HG03175 (cell line): ENCODE measurements around the gene UBAC2.
A peak's percentile ranks its signal among the peaks of the same experiment; 100 is the strongest.

Experiments
- ATAC-seq: cut with Tn5 transposase; IDR thresholded peaks from one replicate; pipeline ENCODE4 v1.9.1; 2021; ENCODE audit warnings: mild to moderate bottlenecking, moderate library complexity; ENCODE audit not compliant: unreplicated experiment

Gene UBAC2

GRCh38 chr13:99289674-99290337 lies 89.2 kb downstream of the UBAC2 start:
- ATAC-seq = no peak

- ATAC-seq = no peak
Measured at GRCh38 chr13:99290894-99291293, 90.2 kb downstream of the UBAC2 start.

DNA sequence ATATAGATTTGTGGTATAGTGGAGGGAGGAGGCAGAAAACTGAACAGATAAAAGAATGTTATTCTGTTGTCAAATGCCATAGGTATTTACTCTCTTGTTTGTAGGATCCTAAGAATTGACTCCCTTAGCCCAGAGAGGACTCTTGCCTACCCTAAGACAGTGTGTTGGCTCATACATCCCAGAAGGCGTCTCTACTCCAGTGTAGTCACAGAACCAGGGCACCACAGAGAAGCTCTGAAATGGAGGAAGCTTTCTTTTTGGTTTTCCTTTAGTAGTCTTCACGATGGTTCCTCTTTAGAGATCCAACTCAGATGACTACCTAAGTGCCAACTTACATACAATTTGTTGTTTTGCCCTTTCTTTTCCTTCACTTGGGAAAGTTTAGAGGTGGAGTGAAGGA lies 92.5 kb downstream of the UBAC2 start:
- no peak for ATAC-seq

GRCh38 chr13:99294198-99294597 lies 93.5 kb downstream of the UBAC2 start:
- no peak for ATAC-seq

GRCh38 chr13:99294958-99295357 lies 94.3 kb downstream of the UBAC2 start:
- no peak for ATAC-seq

DNA sequence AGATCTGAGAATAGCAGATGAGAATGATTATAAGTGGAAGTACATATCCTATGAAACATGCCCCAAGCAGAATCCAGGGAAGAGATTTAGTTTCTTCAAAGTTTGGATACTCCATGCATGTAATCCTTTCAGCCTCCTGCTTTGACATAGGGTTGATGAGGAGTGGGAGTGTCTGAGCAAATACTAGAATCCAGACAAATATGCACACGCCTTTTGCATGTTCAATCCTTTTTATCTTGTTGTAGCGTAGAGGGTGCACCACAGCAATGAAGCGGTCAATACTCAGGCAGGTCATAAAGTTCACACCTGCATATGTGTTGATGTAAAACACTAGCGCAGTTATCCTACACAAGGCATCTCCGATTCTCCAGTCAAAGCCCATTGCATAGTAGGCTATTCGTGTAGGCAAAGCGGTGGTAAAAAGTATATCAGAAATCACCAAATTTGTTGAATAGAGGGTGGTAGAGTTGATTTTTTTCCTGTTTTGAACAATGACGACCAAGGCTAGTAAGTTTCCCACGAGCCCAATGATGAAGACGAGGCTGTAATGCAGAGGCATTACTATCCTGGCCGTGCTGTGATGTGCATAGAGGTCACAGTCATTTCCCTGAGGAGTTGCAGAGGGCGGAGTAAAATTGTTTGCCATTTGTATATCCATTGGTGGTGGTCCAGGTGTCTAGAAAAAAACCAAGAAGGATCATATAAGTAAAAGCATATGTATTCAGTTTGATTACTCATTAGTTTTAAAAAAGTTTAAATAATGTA lies 95.0 kb downstream of the UBAC2 start:
- ATAC-seq = no peak

- ATAC-seq = peak; percentile 55
Measured at GRCh38 chr13:99296398-99296797, 95.7 kb downstream of the UBAC2 start.

DNA sequence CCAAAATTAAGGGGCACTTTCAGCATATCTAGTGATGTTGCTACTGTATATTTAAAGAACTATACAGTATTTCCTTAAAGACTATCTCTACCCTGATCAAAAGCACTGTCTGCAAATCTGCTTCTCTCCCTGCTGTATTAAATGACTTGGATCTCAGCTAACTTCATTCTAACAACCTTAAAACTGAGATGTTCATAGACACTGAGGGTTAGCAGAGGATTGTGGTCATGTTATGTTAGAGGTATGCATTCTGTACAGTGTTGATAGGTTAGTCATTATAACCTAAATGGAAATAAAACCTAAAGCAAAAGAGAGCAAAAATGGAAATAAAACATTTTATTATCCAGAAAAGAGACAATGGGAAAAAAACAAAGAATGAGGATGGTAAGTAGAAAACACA lies 96.7 kb downstream of the UBAC2 start:
- no peak for ATAC-seq

GRCh38 chr13:99298056-99298455 lies 97.4 kb downstream of the UBAC2 start:
- ATAC-seq = no peak

- ATAC-seq = no peak
Measured at GRCh38 chr13:99299256-99299919, 98.7 kb downstream of the UBAC2 start.

DNA sequence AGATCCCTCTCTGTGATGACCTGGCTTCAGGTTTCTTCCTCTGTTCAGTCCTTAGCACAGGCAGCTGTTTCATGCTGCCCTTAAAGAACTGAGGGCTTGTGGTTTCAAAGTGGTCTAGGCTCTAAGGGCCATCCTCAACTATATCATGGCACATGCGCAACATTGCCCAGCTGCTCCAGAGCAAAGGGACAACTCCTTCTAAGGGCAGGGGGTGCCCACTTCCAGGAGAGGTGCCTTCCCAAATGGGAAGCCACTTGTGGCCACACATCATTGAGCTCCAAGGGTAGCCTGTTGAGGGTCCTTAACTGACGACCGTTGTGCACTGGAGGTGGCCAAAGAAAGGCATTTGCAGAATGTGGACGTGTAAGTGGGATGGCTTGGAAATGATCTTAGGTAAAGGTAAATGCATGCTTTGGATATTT lies 99.3 kb downstream of the UBAC2 start:
- ATAC-seq = no peak

- ATAC-seq = no peak
Measured at GRCh38 chr13:99301056-99301838, 100.6 kb downstream of the UBAC2 start.

GRCh38 chr13:99301913-99302636 lies 101.4 kb downstream of the UBAC2 start:
- peak; percentile 22 for ATAC-seq

DNA sequence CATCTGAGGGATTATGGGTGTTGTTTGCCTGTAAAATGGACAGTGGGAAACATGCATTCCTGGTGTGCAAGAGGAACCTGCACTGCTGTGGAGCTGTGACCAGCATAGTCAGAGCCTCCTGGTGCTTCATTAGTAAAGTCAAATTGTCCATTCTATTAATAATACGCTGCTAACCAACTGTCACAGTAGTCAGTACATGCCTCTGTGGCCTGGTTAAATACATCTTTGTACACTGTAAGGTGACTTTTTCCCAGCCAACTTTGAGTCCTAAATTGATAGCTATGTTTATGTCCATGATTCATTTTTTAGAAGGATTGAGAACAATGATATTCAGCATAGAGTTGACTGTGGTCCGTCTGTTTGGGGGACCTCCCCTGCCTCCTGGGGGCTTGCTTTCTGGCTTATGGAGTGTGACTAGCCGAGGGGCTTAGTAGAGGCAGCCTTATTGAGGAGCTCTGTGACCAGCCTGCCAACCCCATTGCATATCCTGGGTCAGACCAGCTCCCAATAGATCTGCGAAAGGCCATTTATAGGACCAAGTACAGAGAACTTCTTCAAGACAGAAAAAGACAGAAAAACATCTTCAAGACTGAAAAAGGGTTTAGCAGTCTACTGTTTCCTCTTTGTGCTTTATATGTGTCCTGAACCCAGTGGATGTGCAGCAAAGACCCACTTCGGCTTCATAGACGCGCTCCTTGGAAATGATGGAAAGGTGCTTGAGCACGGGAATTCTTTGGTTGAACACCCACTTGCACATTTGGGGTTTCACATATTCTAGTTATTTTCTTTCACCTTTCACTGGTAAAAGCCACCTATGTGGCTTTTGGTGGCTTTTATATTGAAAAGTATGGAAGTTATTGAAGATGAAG lies 102.2 kb downstream of the UBAC2 start:
- ATAC-seq = no peak

DNA sequence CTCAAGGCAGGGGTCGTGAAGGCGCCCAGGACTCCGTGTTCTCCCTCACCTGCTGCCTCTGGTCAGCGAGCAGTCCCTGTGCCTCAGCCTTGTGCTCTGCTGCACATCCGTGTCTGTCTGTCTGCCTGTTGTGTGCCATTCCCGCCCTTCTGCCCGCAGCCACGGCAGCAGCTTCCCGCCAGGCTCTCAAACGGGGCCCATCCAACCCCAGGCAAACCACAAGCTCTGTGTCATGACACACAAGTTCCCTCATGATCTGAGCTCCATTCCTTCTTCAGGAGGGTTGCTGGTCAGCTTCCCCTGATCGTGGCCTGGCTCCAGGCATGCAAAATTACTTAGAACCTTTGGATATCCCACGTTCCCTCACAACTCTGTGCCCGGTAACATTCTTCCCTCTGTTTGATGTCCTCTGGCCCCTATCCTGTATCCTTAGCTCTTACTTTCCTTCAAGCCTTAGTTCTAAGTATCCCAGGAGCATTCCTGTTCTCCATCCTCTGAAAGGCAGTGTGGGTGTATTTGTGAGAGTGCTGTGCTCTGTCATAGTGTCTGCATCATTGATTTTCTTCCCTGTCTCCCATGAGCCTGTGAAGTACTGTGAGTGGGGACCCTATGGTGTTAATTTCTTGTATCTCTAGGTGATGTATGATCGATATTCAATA lies 103.3 kb downstream of the UBAC2 start:
- ATAC-seq = no peak

GRCh38 chr13:99304541-99304940 lies 103.9 kb downstream of the UBAC2 start:
- ATAC-seq = no peak

DNA sequence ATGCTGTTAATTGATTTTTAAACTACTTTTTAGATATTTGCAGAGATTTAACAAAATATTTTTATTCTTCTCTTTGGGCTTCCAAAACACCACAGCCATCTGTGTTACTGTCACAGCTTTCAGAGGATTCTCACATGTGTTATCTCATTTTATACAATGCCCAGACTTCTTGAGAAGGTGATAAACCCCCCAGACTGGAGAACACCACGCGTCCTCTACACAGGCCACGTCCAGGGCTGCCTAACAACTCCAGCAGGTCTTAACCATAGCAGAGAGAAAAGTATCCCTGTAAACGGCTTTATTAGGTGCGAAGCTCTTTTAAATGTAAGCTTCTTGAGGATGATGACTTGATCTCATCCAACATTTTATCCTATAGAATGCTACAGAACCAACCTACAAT lies 104.5 kb downstream of the UBAC2 start:
- no peak for ATAC-seq

DNA sequence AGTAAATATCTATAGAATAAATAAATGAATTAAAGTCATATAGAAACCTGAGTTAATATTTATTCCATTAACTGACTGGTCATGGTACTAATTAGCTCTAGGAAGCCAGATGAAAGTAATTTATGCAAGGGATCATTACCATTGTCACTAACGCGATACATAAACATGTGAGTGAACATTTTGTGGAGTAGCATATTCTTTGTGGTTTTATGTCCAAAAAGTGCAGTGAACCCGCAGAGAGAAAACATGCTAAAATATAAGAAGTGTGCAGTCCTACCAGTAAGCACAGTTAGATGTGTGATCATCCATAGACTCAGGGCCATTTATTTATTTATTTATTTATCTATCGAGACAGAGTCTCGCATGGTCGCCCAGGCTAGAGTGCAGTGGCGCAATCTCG lies 104.9 kb downstream of the UBAC2 start:
- ATAC-seq = no peak

DNA sequence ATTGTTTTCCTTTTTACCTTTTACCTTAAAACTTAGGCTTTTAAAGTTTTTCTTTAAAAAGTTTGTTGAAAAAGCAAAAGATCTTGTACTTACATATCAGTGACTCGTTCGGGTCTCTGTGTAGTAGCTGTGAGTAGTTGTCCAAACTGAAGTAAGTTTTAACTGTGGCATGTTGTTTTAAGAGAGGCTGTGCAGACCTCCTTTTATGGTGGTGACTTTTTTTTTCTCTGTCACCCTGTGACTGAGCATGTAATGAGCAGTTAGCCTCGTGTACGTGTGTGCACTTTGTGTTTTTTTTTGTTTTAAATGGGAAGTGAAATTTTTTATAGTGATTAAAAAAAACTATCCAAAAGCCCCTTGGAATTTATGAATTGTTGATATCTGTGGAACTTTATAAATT lies 106.6 kb downstream of the UBAC2 start, which contains the start of gene GPR183:
Gene GPR183 (minus strand): TSS at position 153 of the 400 bp plus-strand sequence. CDS start 11,254 bp downstream, outside the sequence.
- peak; percentile 59 for ATAC-seq
